ENCODE results near the gene CDC14A. TPM values are rescaled to one million over a fixed set of nuclear protein-coding genes. Genes with fewer than 3 reads are reported as not detected.

CDC14A gene
- total and polyA plus RNA-seq, 2 of the 8 experiments (the other 6 are each of a cell fraction or from before 2014, with no cell fraction given), result 3.2 to 8.9 TPM

DNA sequence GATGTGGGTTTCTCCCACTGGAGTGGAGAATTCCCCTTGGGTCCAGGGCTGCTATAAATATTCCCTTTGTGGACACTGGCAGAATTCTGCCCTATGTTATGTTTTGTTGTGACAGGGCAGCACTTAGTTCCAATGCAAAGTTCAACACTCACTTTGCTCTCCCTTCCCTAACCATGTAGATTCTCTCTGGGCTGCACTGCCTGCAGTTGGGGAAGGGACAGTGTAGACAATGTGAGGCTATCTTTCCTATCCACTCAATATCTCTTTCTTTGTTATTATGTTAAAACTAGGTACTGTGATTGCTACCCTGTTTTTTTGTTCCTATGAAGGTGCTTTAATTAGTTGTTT, 205.3 kb downstream of the CDC14A start (continued):
- TF ChIP-seq EGR1 (IDR thresholded peaks at IDR 0.05; ENCODE audit: borderline replicate concordance, low read depth, low read length), result no peak
- no peak for TF ChIP-seq RNF2 (IDR thresholded peaks at IDR 0.05; ENCODE audit: borderline replicate concordance, low read depth, low read length, missing control alignments, poor library complexity, severe bottlenecking)
- TF ChIP-seq POU5F1 (IDR thresholded peaks at IDR 0.05; ENCODE audit: low read depth, low read length), result no peak
- no peak for TF ChIP-seq KDM5A (IDR thresholded peaks at IDR 0.05; ENCODE audit: low read length)

Measured in H1 (cell line).